DMS79 (cell line): ENCODE data around the gene FAM124A.

ENCODE experiments used
- DNase-seq: peaks from one replicate; lab custom pipeline; 2025; lab: John Stamatoyannopoulos, UW

FAM124A gene

GRCh38 chr13:51311957-51312520 is 89.8 kb downstream of the FAM124A start:
- DNase-seq: no peak

- no peak for DNase-seq
Measured at GRCh38 chr13:51313619-51314018, 91.4 kb downstream of the FAM124A start.

GRCh38 chr13:51317262-51317661 is 95.1 kb downstream of the FAM124A start:
- DNase-seq: no peak

DNA sequence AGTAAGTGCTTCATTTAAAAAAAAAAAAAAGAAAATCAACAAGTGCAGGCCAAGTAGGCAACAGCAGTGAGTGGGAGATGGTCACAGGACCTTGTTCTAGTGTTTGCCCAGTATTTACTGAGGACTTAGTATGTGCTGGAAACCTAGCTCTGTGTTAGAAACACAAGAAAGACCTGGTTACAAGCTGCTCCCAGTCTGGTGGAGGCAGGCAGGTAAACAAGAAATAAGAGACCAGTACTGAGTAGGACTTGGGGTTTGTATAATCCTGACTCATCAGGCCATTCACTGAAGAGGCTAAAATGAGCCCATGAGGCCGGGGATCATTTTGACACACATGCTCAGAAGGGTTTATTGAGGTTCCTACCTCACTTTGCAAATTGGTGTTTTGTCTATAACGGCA is 95.8 kb downstream of the FAM124A start:
- no peak for DNase-seq

GRCh38 chr13:51318876-51319275 is 96.7 kb downstream of the FAM124A start:
- no peak for DNase-seq

DNA sequence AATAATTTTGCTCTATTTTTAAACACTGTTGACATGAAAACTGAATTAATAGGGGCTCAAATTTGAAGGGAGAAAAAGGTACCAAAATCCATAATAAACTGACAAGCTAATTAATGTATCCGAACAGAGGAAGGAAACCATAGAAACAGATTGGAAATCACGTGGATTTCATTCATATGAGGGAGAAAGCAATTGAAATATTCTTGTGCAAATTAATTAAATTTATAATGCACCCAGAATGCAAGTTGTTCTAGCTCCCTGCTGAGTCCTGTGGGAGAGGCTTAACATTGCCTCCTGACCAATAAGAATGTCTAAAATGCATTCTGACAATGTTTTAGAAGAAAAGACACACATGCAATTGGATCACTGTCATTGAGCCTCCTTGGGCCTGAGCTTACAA is 99.6 kb downstream of the FAM124A start:
- no peak for DNase-seq

DNA sequence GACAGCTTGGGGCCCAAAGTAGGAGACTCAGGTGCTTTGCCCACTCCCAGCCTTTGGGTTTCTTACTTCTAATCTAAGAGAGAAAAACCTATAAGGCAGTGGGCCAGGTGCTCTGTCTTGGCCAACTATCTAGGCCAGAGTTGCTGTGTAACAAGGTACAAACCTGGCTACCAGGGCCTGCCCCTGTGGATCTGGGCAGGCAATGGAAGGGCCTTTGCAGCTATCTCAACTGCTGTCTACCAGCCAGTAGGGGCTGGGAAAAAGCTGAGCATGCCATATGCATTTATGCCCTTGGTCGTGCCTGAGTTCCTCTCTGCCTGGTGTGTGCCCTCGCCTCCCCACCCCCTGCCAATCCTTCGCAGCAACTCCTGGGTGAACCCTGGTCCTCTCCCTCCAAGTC is 100.6 kb downstream of the FAM124A start:
- no peak for DNase-seq

DNA sequence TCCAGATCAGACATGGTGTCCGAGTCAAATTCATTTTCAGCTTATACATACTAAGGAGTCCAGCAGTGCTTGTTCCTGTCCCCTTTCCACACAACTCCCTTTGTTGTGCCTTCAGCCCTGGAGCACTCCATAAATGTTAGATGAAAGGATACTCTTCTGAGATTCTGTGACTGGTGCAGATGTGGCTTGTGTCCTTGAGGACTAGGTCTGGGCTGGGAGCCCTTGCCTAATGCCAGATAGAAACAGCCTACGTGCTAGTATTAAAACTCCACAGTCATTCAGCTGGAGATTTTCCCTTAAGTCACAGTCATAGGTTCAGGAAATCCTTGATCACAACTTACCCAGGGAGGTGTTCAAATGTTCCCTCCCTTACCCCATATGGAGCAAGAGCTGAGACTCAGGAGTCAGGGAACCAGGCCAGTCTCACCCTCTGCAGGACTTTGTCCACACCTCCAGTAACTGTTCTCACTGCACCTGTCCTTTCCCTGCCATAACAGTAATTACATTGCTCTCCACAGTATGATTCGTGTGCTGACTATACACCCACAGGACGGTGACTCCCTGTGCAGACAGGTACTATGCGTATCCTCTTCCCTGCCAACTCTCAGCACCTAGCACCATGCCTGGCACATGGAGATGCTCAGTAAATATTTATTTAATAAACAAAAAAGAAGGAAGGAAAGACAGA is 101.8 kb downstream of the FAM124A start:
- DNase-seq: no peak

GRCh38 chr13:51324714-51325420 is 102.7 kb downstream of the FAM124A start:
- no peak for DNase-seq

DNA sequence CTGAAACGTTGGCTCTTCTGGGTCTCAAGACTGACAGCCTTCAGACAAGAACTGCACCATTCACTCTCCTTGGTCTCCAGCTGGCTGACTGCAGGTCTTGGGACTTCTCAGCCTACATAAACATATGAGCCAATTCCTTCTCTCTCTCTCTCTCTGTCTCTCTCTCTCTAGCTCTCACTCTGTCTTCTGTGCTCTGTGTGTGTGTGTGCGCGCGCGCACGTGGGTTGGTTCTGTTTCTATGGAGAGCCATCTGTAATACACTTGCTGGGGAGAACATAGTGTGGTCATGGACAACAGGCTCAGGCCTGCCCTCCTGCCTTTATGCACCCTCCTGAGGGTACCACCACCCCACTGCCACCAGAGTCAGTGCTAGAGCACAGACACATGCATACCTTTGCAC is 103.6 kb downstream of the FAM124A start:
- DNase-seq: no peak

GRCh38 chr13:51326777-51327176 is 104.6 kb downstream of the FAM124A start:
- no peak for DNase-seq

- no peak for DNase-seq
Measured at GRCh38 chr13:51327961-51328360, 105.8 kb downstream of the FAM124A start.

- DNase-seq: no peak
Measured at GRCh38 chr13:51328488-51328887, 106.3 kb downstream of the FAM124A start.

DNA sequence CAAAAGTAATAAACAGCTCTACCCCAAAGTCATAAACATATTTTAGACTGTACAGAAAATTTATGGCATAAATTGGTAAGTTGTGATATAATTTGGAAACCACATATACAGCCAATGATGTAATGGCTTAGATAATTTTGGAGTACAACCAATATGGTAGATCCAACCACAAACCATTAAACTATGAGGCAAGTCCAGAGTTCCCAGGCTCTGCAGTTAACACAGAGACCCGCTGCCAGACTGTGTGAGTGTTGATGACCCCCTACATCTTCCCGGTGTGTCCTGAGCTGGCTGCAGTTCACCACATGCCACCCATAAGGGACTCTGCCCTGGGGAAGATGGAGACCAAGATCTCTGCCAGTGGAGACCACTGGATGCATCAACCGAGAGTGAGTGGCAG is 107.4 kb downstream of the FAM124A start:
- no peak for DNase-seq

DNA sequence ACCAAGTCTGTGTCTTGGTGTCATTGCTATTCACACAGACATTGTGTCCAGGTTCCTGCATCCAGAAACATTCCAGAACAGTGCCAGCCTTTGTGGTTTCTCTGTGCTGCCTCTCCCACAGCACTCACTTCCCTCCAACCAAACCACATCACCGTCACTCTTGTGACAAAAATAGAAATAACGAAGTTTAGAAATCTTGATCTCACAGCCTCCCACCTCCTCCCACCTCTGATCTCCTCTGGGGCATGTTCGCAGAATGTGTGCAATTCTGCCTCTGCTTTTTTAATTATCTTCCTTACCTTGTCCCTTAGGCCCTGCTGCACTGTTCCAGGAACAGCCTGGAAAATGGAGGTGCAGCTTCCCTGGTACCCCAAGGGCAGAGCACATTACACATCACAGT is 108.6 kb downstream of the FAM124A start:
- no peak for DNase-seq

DNA sequence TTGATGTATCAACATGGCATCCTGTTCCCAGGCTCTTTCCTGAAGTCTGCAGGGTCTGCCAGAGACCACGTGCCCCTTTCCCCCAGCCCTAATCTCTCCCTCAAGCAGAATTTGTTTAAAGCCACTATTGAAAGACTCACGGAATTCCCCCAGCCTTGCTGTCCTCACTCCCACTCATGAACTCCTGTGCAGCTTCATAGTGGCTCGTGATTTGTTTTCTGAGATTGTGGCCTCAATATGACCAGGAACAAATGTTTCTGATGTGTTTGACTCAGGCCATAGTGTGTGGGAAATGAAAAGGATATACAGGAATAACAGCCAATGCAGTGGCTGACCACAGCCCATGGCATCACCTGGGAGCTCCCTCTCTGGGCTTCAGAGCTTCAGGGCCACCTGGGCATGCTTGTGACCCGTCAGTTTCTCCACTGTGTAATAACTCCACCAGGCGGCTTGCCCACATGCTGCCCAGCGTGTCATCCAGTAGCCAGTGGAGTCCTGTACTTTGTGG is 109.2 kb downstream of the FAM124A start:
- no peak for DNase-seq

- DNase-seq: no peak
Measured at GRCh38 chr13:51332566-51333361, 110.6 kb downstream of the FAM124A start.

GRCh38 chr13:51333421-51333820 is 111.2 kb downstream of the FAM124A start:
- DNase-seq: no peak

DNA sequence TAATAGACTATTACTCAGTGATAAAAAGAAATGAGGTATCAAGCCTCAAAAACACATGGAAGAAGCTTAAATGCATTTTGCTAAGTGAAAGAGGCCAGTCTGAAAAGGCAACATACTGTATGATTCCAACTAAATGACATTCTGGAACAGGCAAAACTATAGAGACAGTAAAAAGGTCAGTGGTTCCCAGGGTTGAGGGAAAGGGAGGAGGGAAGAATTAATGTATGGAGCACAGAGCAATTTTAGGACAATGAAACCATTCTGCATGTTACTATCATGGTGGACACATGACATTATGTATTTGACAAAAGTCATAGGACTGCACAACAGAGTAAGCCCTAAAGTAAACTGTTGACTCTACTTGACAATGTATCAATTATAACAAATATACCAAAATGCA is 111.6 kb downstream of the FAM124A start:
- DNase-seq: no peak
